Stomach (tissue), 4 donors: Measurements from ENCODE around the gene SLC7A14.

Source experiments
- CTCF ChIP-seq, 7 experiments: fragments of 450-650 bp in 4 of 7; fragments of 200-600 bp in 3 of 7; sonication (generic) in 3 of 7; IDR thresholded peaks; one replicate each; pipeline ENCODE4 v1.5.1; 2016 to 2019; ENCODE audit warnings: antibody characterized with exemption in 7 of 7, control low read depth in 2 of 7, mild to moderate bottlenecking in 1 of 7
- POLR2A ChIP-seq, 4 donors: fragments of 450-650 bp; IDR thresholded peaks; one replicate each; pipeline ENCODE4 v1.6.1; 2016; ENCODE audit warnings: antibody characterized with exemption in 4 of 4, control low read depth in 2 of 4, mild to moderate bottlenecking in 1 of 4, moderate library complexity in 1 of 4

GRCh38 chr3:170536712-170537111 is 49.2 kb downstream of the SLC7A14 start:
- TF ChIP-seq POLR2A (IDR thresholded peaks at IDR 0.05) (no peak), CTCF (IDR thresholded peaks at IDR 0.05) (no peak)
